ENCODE measurements around the gene SPRR1B.
"Not testable (repeated sequence)": the region's sequence is repeated elsewhere in the genome, so short reads cannot be mapped to it uniquely, and the experiment has no call there.

Gene SPRR1B

DNA sequence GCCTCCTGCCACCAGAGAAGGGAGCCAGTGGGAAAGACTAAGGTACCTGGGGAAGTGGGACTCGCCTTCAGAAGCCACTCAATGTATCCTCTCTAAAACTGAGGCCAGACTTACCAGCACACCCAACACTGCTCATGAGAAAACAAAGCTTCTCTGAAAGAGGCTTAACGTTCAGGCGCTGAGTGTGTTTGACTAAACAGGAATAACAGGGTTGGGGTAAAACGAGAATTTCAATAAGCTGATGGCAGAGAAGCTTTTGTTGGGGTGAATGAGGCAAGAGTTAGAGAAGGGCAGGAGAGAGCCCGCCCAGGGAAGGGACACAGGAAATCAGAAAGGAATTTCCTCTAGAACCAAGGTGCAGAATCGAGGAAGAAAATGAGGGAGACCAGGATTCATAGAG, 31.2 kb upstream of the SPRR1B start:
- TF ChIP-seq, protein P1, sequence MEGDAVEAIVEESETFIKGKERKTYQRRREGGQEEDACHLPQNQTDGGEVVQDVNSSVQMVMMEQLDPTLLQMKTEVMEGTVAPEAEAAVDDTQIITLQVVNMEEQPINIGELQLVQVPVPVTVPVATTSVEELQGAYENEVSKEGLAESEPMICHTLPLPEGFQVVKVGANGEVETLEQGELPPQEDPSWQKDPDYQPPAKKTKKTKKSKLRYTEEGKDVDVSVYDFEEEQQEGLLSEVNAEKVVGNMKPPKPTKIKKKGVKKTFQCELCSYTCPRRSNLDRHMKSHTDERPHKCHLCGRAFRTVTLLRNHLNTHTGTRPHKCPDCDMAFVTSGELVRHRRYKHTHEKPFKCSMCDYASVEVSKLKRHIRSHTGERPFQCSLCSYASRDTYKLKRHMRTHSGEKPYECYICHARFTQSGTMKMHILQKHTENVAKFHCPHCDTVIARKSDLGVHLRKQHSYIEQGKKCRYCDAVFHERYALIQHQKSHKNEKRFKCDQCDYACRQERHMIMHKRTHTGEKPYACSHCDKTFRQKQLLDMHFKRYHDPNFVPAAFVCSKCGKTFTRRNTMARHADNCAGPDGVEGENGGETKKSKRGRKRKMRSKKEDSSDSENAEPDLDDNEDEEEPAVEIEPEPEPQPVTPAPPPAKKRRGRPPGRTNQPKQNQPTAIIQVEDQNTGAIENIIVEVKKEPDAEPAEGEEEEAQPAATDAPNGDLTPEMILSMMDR (IDR thresholded peaks at IDR 0.05; ENCODE audit: insufficient read depth, low read length): no peak
- no peak for DNase-seq (ENCODE audit: low read depth in 1 of 2, low spot score in 1 of 2)

DNA sequence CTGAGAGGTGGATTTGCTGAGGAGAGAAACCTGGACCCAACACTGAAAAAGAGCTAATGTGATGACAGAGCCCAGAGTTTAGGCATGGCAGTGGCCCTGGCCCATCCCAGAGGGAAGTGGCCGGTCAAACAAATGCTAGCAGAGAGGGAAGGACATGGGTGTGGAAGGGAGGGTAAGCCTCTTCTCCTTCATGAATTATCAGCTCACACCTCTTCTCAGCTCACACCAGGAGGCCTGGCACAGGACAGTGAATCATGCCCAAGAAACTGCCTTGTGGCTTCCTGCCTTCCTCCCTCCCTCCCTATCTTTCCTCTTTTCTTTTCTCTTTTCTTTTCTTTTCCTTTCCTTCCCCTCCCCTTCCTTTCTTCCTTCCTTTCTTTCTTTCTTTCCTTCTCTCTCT, 30.7 kb upstream of the SPRR1B start:
- Histone ChIP-seq H3K4me3 (replicated peaks; ENCODE audit: insufficient read depth, low read length) (no peak overlapping the region), H3K27ac (replicated peaks) (no peak overlapping the region), H3K27me3 (ENCODE audit: insufficient read depth, poor library complexity, severe bottlenecking) (no peaks in the 10 kb centered on the region)
- DNase-seq (ENCODE audit: low read depth in 1 of 2, low spot score in 1 of 2): no peak
- TF ChIP-seq SPI1 (IDR thresholded peaks at IDR 0.05; ENCODE audit: borderline replicate concordance, low read depth): no peak
- TF ChIP-seq POLR2AphosphoS5 (IDR thresholded peaks at IDR 0.05; ENCODE audit: low read depth): no peak
- TF ChIP-seq, protein P1 (IDR thresholded peaks at IDR 0.05; ENCODE audit: insufficient read depth, low read length): no peak
- TF ChIP-seq, protein P2, sequence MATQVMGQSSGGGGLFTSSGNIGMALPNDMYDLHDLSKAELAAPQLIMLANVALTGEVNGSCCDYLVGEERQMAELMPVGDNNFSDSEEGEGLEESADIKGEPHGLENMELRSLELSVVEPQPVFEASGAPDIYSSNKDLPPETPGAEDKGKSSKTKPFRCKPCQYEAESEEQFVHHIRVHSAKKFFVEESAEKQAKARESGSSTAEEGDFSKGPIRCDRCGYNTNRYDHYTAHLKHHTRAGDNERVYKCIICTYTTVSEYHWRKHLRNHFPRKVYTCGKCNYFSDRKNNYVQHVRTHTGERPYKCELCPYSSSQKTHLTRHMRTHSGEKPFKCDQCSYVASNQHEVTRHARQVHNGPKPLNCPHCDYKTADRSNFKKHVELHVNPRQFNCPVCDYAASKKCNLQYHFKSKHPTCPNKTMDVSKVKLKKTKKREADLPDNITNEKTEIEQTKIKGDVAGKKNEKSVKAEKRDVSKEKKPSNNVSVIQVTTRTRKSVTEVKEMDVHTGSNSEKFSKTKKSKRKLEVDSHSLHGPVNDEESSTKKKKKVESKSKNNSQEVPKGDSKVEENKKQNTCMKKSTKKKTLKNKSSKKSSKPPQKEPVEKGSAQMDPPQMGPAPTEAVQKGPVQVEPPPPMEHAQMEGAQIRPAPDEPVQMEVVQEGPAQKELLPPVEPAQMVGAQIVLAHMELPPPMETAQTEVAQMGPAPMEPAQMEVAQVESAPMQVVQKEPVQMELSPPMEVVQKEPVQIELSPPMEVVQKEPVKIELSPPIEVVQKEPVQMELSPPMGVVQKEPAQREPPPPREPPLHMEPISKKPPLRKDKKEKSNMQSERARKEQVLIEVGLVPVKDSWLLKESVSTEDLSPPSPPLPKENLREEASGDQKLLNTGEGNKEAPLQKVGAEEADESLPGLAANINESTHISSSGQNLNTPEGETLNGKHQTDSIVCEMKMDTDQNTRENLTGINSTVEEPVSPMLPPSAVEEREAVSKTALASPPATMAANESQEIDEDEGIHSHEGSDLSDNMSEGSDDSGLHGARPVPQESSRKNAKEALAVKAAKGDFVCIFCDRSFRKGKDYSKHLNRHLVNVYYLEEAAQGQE (IDR thresholded peaks at IDR 0.05; ENCODE audit: insufficient replicate concordance, low read depth): no peak
- no peak for TF ChIP-seq GABPA (IDR thresholded peaks at IDR 0.05; ENCODE audit: low read depth)

More for the DNA sequence above, 31.2 kb upstream of the SPRR1B start:
- H3K4me3 ChIP-seq (replicated peaks; ENCODE audit: insufficient read depth, low read length): no peak overlapping the region
- H3K27me3 ChIP-seq (ENCODE audit: insufficient read depth, poor library complexity, severe bottlenecking): no peaks in the 10 kb centered on the region
- no peak overlapping the region for H3K27ac ChIP-seq (replicated peaks)

DNA sequence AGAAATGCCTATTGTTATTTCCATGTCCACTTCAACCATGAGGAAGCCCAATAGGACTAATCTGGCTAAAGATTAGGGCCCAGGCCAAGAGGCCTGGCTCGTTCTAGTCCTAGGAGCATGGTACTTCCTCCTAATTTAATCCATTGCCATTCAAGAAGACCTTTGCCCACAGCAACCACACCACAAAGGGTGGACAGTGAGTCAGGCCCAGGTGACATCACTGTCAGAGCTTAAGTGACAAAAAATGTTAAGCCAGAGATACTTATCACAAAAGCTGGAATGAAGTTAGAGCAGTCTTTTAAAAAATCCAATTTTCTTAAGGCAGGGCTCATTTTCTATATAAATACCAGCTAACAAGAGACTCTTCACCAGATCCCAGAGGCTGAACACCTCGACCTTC, 29.6 kb upstream of the SPRR1B start, which contains the start of gene SPRR3:
Gene SPRR3 (plus strand): TSS at position 368 of the 400 bp plus-strand sequence. CDS start 1,272 bp downstream, outside the sequence.
- TF ChIP-seq POLR2AphosphoS5 (IDR thresholded peaks at IDR 0.05; ENCODE audit: low read depth) (no peak), SPI1 (IDR thresholded peaks at IDR 0.05; ENCODE audit: borderline replicate concordance, low read depth) (no peak), GABPA (IDR thresholded peaks at IDR 0.05; ENCODE audit: low read depth) (no peak)
- TF ChIP-seq, protein P2 (IDR thresholded peaks at IDR 0.05; ENCODE audit: insufficient replicate concordance, low read depth): no peak
- TF ChIP-seq, protein P1 (IDR thresholded peaks at IDR 0.05; ENCODE audit: insufficient read depth, low read length): no peak
- H3K4me3 ChIP-seq (replicated peaks; ENCODE audit: insufficient read depth, low read length): no peak within 1 kb of the TSS
- no peaks in the 10 kb centered on the region for H3K27me3 ChIP-seq (ENCODE audit: insufficient read depth, poor library complexity, severe bottlenecking)
- DNase-seq (ENCODE audit: low read depth in 1 of 2, low spot score in 1 of 2): no peak
- H3K27ac ChIP-seq (replicated peaks): no peak within 1 kb of the TSS

DNA sequence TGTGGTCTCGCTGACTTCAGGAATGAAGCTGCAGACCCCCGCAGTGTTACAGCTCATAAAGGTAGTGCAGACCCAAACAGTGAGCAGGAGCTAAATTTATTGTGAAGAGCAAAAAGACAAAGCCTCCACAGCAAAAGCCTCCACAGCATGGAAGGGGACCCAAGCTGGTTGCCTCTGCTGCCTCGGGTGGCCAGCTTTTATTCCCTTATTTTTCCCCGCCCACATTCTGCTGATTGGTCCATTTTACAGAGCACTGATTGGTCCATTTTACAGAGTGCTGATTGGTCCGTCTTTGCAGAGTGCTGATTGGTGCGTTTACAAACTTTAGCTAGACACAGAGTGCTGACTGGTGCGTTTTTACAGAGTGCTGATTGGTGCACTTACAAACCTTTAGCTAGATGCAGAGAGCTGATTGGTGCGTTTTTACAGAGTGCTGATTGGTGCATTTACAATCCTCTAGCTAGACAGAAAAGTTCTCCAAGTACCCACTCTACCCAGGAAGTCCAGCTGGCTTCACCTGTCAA, 19.7 kb upstream of the SPRR1B start:
- H3K27ac ChIP-seq (replicated peaks); H3K27me3 ChIP-seq (ENCODE audit: insufficient read depth, poor library complexity, severe bottlenecking); DNase-seq (ENCODE audit: low read depth in 1 of 2, low spot score in 1 of 2); H3K4me3 ChIP-seq (replicated peaks; ENCODE audit: insufficient read depth, low read length): not testable (repeated sequence)

DNA sequence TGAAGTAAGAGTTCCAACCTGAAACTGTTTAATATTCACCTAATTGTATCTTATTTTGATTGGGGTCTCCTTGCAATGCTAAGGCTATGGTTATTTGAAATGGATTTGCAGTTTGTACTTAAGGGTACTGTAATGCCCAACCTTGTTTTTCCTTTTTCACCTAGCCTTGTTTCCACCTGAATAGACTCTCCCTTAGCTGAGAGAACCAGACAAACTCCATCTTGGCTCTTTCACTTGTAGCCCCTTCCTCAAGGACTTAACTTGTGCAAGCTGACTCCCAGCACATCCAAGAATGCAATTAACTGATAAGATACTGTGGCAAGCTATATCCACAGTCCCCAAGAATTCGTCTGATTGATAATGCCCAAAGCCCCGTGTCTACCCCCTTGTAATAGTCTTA, 9.2 kb upstream of the SPRR1B start:
- not testable (repeated sequence) for H3K4me3 ChIP-seq (replicated peaks; ENCODE audit: insufficient read depth, low read length); H3K27me3 ChIP-seq (ENCODE audit: insufficient read depth, poor library complexity, severe bottlenecking); DNase-seq (ENCODE audit: low read depth in 1 of 2, low spot score in 1 of 2); H3K27ac ChIP-seq (replicated peaks)
